Measurements from ENCODE around the gene SRI.
"Not testable (repeated sequence)": the region's sequence is repeated elsewhere in the genome, so short reads cannot be mapped to it uniquely, and the experiment has no call there.

SRI gene

GRCh38 chr7:88172842-88173241 is 47.0 kb downstream of the SRI start:
- DNase-seq, result no peak

GRCh38 chr7:88169717-88170320 is 50.0 kb downstream of the SRI start:
- DNase-seq, result no peak

- DNase-seq, result no peak
These were observed 52.1 kb downstream of the SRI start for GRCh38 chr7:88167721-88168120.

GRCh38 chr7:88167223-88167622 is 52.6 kb downstream of the SRI start:
- no peak for DNase-seq

- DNase-seq, result no peak
These were observed 54.1 kb downstream of the SRI start for GRCh38 chr7:88165697-88166096.

GRCh38 chr7:88159741-88160140 is 60.1 kb downstream of the SRI start:
- not testable (repeated sequence) for DNase-seq

- DNase-seq, result no peak
These were observed 63.5 kb downstream of the SRI start for GRCh38 chr7:88156356-88156755.

- DNase-seq, result no peak
These were observed 64.1 kb downstream of the SRI start for GRCh38 chr7:88155756-88156155.

Data from NCI-H1048 (cell line).